Breast epithelium (tissue), 4 donors: ENCODE results near the gene PLEKHD1. TPM values are rescaled to one million over a fixed set of nuclear protein-coding genes. Genes with fewer than 3 reads are reported as not detected.

Experiments
- DNase-seq, 2 donors: peaks; one replicate each; pipeline ENCODE4 v3.0.0-alpha.2; 2019; ENCODE audit warnings: low spot score in 2 of 2
- H3K27ac ChIP-seq, 2 donors: fragments of 200-600 bp; sonication (generic) in 1 of 2; one replicate each; pipeline ENCODE4 v1.5.1; 2016 to 2019; ENCODE audit warnings: mild to moderate bottlenecking in 1 of 2
- H3K27me3 ChIP-seq, 2 donors: fragments of 200-600 bp; sonication (generic) in 1 of 2; one replicate each; pipeline versions ENCODE4 v1.5.1 to v1.6.0; 2017 to 2019; ENCODE audit warnings: control low read depth in 1 of 2, mild to moderate bottlenecking in 1 of 2
- H3K36me3 ChIP-seq: fragments of 200-600 bp; one replicate; pipeline ENCODE4 v1.5.1; 2019
- H3K4me1 ChIP-seq, 2 donors: fragments of 200-600 bp; sonication (generic); one replicate each; pipeline ENCODE4 v1.5.1; 2016 to 2019; ENCODE audit warnings: control low read depth in 1 of 2
- H3K4me3 ChIP-seq, 3 donors: fragments of 200-600 bp; sonication (generic); 1 replicate in 2 of 3; 2 replicates in 1 of 3; pipeline ENCODE4 v1.5.1; 2016 to 2019; ENCODE audit warnings: mild to moderate bottlenecking in 3 of 3, moderate library complexity in 2 of 3
- H3K9me3 ChIP-seq, 2 donors: fragments of 200-600 bp; sonication (generic) in 1 of 2; one replicate each; pipeline ENCODE4 v1.5.1; 2016 to 2019; ENCODE audit warnings: control low read depth in 1 of 2
- CTCF ChIP-seq, 3 donors: fragments of 450-650 bp; IDR thresholded peaks; one replicate each; pipeline ENCODE4 v1.5.1; 2016 to 2017; ENCODE audit warnings: antibody characterized with exemption in 3 of 3, mild to moderate bottlenecking in 3 of 3, moderate library complexity in 3 of 3
- POLR2A ChIP-seq: fragments of 450-650 bp; IDR thresholded peaks from one replicate; pipeline ENCODE4 v1.6.1; 2016; ENCODE audit warnings: antibody characterized with exemption, mild to moderate bottlenecking, moderate library complexity
- POLR2AphosphoS5 ChIP-seq, 3 donors: sonication (generic); formaldehyde crosslinking; IDR thresholded peaks; one replicate each; pipeline ENCODE4 v1.6.1; 2017; ENCODE audit warnings: antibody characterized with exemption in 3 of 3
- intact Hi-C: fragments of 100-400 bp; cut with DNase I; formaldehyde crosslinking; loops from one replicate; pipeline ENCODE4 v1.15.1; 2023; ENCODE audit warnings: low total_unique reads
- total RNA-seq, 3 donors: library from RNA; depleted of rRNA; stranded (reverse); fragments of >200 nt; gene quantifications; one replicate each; pipeline ENCODE4 v1.1.0, GENCODE V29; 2016

The PLEKHD1 gene
- total RNA-seq, 3 donors from 2014 or later = under 0.01 to 2.3 (median 2.0) TPM

- Histone ChIP-seq H3K4me1 (no peaks in the 10 kb centered on the region), H3K27me3 (no peaks in the 10 kb centered on the region), H3K9me3 (no peaks in the 10 kb centered on the region), H3K27ac (no peak overlapping the region), H3K36me3 (peaks cover 9% of the 10 kb centered on the region), H3K4me3 (no peak overlapping the region)
- intact Hi-C loops = loop anchor here (10.0 kb wide), 1 partner anchor 220 kb away; no protein-coding TSS in a partner anchor
- no peak for TF ChIP-seq CTCF (IDR thresholded peaks at IDR 0.05)
- TF ChIP-seq POLR2AphosphoS5 (IDR thresholded peaks at IDR 0.05) = no peak
- no peak for TF ChIP-seq POLR2A
- no peak for DNase-seq
Observed at GRCh38 chr14:69464829-69465228, 19.7 kb upstream of the PLEKHD1 start.

- H3K4me1 ChIP-seq = no peaks in the 10 kb centered on the region
- H3K4me3 ChIP-seq = no peak overlapping the region
- H3K9me3 ChIP-seq = no peaks in the 10 kb centered on the region
- DNase-seq = no peak
- TF ChIP-seq POLR2AphosphoS5 (IDR thresholded peaks at IDR 0.05) (no peak), POLR2A (no peak), CTCF (IDR thresholded peaks at IDR 0.05) (no peak)
- intact Hi-C loops = loop anchor here (10.0 kb wide), 1 partner anchor 224 kb away; no protein-coding TSS in a partner anchor
- H3K36me3 ChIP-seq = no peaks in the 10 kb centered on the region
- H3K27ac ChIP-seq = no peak overlapping the region
- no peaks in the 10 kb centered on the region for H3K27me3 ChIP-seq
Observed at GRCh38 chr14:69468949-69469348, 15.6 kb upstream of the PLEKHD1 start.

- Histone ChIP-seq H3K4me1 (no peaks in the 10 kb centered on the region), H3K4me3 (no peak overlapping the region), H3K27me3 (no peaks in the 10 kb centered on the region), H3K36me3 (no peaks in the 10 kb centered on the region), H3K9me3 (no peaks in the 10 kb centered on the region), H3K27ac (no peak overlapping the region)
- TF ChIP-seq POLR2A = no peak
- no peak for TF ChIP-seq CTCF (IDR thresholded peaks at IDR 0.05)
- no peak for TF ChIP-seq POLR2AphosphoS5 (IDR thresholded peaks at IDR 0.05)
- no peak for DNase-seq
- intact Hi-C loops = no loop called here
Observed at GRCh38 chr14:69471436-69471835, 13.1 kb upstream of the PLEKHD1 start.

GRCh38 chr14:69471916-69472315 is 12.6 kb upstream of the PLEKHD1 start:
- H3K36me3 ChIP-seq = no peaks in the 10 kb centered on the region
- TF ChIP-seq CTCF (IDR thresholded peaks at IDR 0.05) (no peak), POLR2A (no peak), POLR2AphosphoS5 (IDR thresholded peaks at IDR 0.05) (no peak)
- H3K27ac ChIP-seq = no peak overlapping the region
- H3K9me3 ChIP-seq = no peaks in the 10 kb centered on the region
- H3K4me3 ChIP-seq = no peak overlapping the region
- no peak for DNase-seq
- no peaks in the 10 kb centered on the region for H3K27me3 ChIP-seq
- H3K4me1 ChIP-seq = no peaks in the 10 kb centered on the region
- intact Hi-C loops = no loop called here

- DNase-seq = no peak
- Histone ChIP-seq H3K27ac (no peak overlapping the region), H3K4me3 (no peak overlapping the region), H3K36me3 (no peaks in the 10 kb centered on the region), H3K27me3 (no peaks in the 10 kb centered on the region), H3K9me3 (no peaks in the 10 kb centered on the region), H3K4me1 (no peaks in the 10 kb centered on the region)
- intact Hi-C loops = no loop called here
- no peak for TF ChIP-seq CTCF (IDR thresholded peaks at IDR 0.05)
- TF ChIP-seq POLR2AphosphoS5 (IDR thresholded peaks at IDR 0.05) = no peak
- TF ChIP-seq POLR2A = no peak
Observed at GRCh38 chr14:69473260-69473659, 11.3 kb upstream of the PLEKHD1 start.
